ENCODE measurements around the gene C20orf96.
"Not testable (repeated sequence)": the region's sequence is repeated elsewhere in the genome, so short reads cannot be mapped to it uniquely, and the experiment has no call there.

The C20orf96 gene

DNA sequence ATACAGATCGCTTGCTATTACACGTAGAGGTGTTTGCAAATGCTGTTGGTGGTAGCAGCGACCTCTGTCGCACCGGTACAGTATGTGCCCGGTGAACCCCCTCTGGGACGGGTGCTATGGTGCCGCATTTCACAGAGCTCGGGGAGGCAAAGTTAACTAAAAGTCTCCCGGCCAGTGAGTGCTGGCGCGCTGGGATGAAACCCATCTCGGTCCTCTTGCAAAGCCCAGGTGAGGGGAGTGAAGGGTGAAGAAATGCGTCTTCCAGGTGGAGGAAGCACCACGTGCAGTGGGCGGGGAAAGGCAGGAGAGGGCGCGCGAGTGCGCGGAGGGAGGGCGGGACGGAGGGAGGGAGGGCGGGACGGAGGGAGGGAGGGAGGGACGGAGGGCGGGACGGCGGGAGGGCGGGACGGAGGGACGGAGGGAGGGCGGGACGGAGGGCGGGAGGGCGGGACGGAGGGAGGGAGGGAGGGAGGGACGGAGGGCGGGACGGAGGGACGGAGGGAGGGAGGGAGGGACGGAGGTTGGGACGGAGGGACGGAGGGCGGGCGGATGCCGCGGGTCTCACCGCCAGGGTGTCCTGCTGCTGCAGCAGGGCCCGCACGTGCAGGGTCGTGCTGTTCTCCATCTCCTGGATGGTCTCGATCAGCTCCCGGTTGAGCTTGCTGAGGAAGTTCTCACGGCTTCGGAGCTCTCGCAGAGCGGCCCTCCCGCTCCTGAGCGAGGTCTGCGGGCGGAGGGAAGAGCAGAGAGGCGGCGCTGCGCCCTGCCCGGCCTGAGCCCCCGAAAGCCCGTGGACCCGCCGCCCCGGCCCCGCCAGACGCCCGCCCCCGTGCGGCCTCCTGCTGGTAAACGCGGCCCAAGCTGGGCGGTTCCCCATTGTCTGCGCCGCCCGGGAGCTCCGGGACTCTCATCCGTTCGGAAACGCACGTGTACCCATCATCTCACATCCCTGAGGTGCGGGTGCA is 11.7 kb downstream of the C20orf96 start:
- no peak for DNase-seq

GRCh38 chr20:278181-278580 is 12.4 kb downstream of the C20orf96 start:
- DNase-seq: no peak

DNA sequence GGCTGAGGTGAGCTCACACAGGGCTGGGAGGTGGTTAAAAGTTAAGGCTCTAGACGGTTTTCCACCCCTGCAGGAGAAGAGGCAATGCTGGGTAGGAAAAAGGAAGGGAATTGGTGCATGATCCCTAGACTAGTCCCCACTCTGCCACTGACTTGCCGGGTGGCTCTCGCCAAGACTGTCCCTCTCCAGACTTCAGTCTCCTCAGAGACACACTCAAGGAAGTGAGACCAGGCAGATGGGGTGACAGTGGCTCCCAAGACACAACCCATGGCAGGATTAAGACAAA is 13.1 kb downstream of the C20orf96 start:
- DNase-seq: no peak

DNA sequence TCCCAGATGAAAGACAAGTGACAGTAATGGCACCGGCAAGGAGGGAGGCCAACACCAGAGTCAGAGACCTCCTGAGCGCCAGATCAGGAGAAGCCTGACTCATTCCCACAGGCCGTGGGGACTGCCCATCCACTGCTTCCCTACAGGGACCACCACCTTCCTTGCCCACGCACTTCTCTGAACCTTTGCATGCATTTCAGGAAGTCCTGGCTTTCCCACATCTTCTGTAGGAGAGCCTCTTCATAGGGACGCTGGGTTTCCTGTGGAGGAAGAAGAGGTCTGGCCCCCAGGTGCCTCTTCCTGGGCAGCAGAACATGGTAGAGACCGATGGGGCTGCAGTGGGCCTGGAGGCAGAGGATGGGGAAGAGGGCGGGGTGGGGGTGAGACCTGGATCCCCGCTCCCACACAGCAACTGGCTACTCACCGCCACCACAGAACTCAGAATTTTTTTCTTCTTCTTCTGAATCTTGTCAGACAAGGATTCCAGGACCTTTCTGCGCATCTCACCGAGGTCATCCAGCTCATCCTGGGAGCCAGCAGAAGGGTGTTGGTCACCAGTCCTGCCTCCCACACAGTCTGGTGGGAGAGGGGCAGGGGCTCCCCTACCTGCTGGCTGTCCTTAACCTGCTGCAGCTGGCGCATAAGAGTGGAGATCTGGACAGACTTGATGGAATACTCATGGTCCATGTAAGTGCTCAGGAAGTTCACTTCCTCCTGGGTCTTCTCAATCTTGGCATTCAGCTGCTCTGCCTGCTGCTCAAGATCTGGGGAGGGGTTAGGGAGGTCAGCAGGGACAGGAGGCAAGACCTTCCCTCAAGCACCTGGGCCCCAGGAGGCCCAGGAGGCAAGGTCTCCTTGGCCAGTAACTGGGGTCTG is 13.7 kb downstream of the C20orf96 start:
- DNase-seq: no peak

DNA sequence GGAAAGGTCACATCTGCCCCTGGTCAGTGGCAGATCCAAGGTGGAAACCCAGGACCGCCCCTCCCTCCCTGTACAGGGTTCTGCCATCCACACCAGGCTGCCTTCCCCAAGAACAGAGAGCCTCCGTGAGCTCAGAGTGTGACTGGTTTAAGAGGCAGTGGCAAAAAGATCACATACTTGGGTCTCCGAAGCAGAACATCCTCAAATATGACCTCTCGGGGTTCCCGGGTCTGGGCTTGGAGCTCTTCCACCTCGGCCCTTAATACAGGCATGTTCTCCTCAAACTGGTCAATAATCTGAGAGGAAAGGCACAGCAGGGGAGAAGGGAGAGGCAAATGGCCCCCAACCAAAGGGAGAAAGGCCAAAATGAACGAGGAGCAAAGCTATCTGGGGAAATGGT is 14.8 kb downstream of the C20orf96 start:
- DNase-seq: no peak

- DNase-seq: no peak
These were observed 16.7 kb downstream of the C20orf96 start for GRCh38 chr20:273884-274283.

GRCh38 chr20:272718-273117 is 17.8 kb downstream of the C20orf96 start:
- DNase-seq: no peak

- no peak for DNase-seq
These were observed 19.0 kb downstream of the C20orf96 start for GRCh38 chr20:271528-271927.

DNA sequence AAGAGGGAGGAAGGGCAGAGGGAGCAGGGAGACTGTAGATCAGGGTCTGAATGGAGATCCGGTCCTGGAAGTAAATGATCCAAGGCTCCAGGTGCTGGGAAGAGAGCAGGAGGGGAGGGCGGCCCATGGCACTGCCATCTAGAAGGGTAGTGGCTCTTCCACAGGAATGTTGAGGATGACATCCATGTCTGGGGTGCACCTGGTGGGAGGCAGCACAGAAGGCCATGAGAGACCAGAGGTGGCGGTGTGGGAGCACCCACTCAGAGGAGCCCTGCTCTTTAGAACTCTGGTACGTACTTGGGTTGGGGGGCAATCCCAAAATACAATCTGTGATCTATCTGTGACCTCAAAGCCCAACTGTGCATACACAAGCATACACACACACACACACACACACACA is 19.5 kb downstream of the C20orf96 start:
- DNase-seq: no peak

GRCh38 chr20:270517-270916 is 20.0 kb downstream of the C20orf96 start:
- no peak for DNase-seq

- peak; percentile 92 for DNase-seq
These were observed 23.7 kb downstream of the C20orf96 start for GRCh38 chr20:266596-267562.

DNA sequence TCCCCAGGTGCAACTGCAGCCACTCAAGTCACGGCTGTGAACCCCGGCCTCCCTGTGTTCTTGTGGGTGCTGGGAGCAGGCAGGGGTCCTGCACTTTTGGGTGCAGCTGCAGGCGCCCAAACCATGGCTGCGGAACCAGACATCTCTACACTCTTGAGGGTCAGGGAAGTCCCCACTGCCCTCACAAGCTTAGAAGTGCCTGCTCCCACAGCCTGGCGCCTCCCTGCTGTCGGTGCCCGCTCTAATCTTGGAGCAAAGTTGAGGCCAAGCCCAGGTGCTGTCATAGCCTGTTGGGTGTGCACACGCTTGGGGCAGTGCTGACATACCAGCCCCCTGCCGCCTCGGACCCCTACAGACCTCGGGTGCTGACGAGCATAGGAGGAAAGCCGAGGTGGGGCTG is 26.8 kb downstream of the C20orf96 start:
- no peak for DNase-seq

GRCh38 chr20:259981-260380 is 30.6 kb downstream of the C20orf96 start:
- no peak for DNase-seq

GRCh38 chr20:258963-259362 is 31.6 kb downstream of the C20orf96 start:
- DNase-seq: peak; percentile 85

- DNase-seq: no peak
These were observed 32.2 kb downstream of the C20orf96 start for GRCh38 chr20:258269-258858.

GRCh38 chr20:257419-257818 is 33.1 kb downstream of the C20orf96 start, which contains the start of gene DEFB132:
Gene DEFB132, plus strand, starts transcription at chr20:257724. Its CDS starts 55 bp downstream, at chr20:257779.
- DNase-seq: no peak

- DNase-seq: not testable (repeated sequence)
These were observed 37.1 kb downstream of the C20orf96 start for GRCh38 chr20:253447-253846.

GRCh38 chr20:252801-253200 is 37.7 kb downstream of the C20orf96 start:
- no peak for DNase-seq

DNA sequence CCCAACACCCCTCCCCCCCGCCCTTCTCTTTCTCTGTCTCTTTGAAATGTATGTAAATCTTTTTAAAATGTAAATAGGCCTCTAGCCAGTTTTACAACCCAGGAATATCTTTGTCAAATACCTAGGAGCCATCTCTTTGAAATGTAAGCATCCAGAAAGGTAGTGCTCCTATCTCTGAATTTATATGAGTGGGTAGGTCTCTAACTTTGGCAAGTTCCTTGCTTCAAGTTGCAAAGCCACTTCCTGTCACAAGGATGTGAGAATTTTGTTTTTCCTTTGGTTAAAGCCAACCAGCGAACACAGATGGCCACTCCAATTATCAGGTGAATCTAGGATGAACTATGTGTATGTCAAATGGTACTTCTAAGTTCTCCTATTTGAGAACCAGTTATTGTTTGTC is 39.2 kb downstream of the C20orf96 start:
- no peak for DNase-seq

DNA sequence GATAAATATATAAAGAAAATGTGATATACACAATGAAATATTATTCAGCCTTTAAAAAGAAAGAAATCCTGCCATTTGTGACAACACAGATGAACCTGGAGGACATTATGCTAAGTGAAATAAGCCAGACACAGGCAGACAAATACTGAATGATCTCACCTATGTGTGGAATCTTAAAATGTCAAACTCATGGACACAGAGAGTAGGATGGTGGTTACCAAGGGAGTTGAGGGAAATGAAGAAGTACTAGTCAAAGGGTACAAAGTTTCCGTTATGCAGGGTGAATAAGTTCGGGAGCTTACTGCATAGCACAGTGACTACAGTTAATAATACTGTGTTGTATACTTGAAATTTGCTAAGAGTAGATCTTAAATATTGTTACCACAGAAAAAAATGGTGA is 47.6 kb downstream of the C20orf96 start:
- DNase-seq: no peak

GRCh38 chr20:237929-238328 is 52.6 kb downstream of the C20orf96 start:
- no peak for DNase-seq

- no peak for DNase-seq
These were observed 53.1 kb downstream of the C20orf96 start for GRCh38 chr20:237489-237888.
